HL-60 (cell line): ENCODE results near the gene LONRF3.

Source experiments
- GABPA ChIP-seq: IDR thresholded peaks from 2 replicates; pipeline ENCODE4 v1.6.1; 2012; ENCODE audit warnings: low read depth
- POLR2AphosphoS5 ChIP-seq: IDR thresholded peaks from 2 replicates; pipeline ENCODE4 v1.6.1; 2012; ENCODE audit warnings: low read depth
- TF ChIP-seq, protein P1 (sequence below): IDR thresholded peaks from one replicate; pipeline ENCODE4 v1.5.1; 2011; ENCODE audit warnings: low read length, control low read depth, inconsistent platforms; ENCODE audit not compliant: insufficient read depth
- TF ChIP-seq, protein P2 (sequence below): IDR thresholded peaks from 2 replicates; pipeline ENCODE4 v1.6.1; 2012; ENCODE audit warnings: low read depth; ENCODE audit not compliant: insufficient replicate concordance

DNA sequence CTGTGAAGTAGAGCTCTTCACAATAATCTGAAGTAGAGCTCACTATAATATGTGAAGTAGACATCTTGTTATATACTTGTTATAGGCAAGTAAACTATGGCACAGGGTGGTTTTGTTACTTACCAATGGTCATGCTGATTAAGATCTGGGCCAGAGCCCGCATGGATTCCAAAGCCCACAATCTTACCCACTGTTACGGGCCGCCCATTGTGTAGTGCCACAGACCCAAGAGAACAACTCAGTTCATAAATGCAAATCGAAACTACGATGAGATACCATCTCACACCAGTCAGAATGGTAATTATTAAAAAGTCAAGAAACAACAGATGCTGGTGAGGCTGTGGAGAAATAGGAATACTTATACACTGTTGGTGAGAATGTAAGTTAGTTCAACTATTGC, 51.5 kb downstream of the LONRF3 start:
- TF ChIP-seq, protein P1, sequence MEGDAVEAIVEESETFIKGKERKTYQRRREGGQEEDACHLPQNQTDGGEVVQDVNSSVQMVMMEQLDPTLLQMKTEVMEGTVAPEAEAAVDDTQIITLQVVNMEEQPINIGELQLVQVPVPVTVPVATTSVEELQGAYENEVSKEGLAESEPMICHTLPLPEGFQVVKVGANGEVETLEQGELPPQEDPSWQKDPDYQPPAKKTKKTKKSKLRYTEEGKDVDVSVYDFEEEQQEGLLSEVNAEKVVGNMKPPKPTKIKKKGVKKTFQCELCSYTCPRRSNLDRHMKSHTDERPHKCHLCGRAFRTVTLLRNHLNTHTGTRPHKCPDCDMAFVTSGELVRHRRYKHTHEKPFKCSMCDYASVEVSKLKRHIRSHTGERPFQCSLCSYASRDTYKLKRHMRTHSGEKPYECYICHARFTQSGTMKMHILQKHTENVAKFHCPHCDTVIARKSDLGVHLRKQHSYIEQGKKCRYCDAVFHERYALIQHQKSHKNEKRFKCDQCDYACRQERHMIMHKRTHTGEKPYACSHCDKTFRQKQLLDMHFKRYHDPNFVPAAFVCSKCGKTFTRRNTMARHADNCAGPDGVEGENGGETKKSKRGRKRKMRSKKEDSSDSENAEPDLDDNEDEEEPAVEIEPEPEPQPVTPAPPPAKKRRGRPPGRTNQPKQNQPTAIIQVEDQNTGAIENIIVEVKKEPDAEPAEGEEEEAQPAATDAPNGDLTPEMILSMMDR: no peak
- TF ChIP-seq, protein P2, sequence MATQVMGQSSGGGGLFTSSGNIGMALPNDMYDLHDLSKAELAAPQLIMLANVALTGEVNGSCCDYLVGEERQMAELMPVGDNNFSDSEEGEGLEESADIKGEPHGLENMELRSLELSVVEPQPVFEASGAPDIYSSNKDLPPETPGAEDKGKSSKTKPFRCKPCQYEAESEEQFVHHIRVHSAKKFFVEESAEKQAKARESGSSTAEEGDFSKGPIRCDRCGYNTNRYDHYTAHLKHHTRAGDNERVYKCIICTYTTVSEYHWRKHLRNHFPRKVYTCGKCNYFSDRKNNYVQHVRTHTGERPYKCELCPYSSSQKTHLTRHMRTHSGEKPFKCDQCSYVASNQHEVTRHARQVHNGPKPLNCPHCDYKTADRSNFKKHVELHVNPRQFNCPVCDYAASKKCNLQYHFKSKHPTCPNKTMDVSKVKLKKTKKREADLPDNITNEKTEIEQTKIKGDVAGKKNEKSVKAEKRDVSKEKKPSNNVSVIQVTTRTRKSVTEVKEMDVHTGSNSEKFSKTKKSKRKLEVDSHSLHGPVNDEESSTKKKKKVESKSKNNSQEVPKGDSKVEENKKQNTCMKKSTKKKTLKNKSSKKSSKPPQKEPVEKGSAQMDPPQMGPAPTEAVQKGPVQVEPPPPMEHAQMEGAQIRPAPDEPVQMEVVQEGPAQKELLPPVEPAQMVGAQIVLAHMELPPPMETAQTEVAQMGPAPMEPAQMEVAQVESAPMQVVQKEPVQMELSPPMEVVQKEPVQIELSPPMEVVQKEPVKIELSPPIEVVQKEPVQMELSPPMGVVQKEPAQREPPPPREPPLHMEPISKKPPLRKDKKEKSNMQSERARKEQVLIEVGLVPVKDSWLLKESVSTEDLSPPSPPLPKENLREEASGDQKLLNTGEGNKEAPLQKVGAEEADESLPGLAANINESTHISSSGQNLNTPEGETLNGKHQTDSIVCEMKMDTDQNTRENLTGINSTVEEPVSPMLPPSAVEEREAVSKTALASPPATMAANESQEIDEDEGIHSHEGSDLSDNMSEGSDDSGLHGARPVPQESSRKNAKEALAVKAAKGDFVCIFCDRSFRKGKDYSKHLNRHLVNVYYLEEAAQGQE: no peak
- TF ChIP-seq POLR2AphosphoS5: no peak
- TF ChIP-seq GABPA: no peak
